NCI-H1694 (cell line): ENCODE data around the gene ATXN1.

Experiments
- DNase-seq: peaks from one replicate; lab custom pipeline; 2025; lab: John Stamatoyannopoulos, UW

Gene ATXN1

GRCh38 chr6:16438718-16439591 is 322.3 kb downstream of the ATXN1 start:
- DNase-seq, result no peak

DNA sequence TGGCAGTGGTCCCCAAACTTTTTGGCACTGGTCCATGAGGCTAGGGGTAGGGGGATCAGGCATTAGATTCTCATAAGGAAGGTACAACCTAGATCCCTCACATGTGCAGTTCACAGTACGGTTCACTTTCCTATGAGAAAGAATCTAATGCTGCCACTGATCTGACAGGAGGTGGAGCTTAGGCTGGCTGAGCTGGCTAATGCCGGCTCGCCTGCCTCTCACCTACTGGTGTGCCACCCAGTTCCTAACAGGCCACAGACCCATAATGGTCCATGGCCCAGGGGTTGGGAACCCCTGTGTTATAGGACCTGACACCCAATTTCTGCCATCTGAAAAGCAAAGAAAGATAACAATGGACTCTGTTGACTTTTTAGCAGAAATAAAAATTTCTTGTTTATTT is 323.3 kb downstream of the ATXN1 start:
- DNase-seq, result no peak

GRCh38 chr6:16437095-16437494 is 324.2 kb downstream of the ATXN1 start:
- DNase-seq, result no peak

GRCh38 chr6:16436550-16436949 is 324.7 kb downstream of the ATXN1 start:
- no peak for DNase-seq

DNA sequence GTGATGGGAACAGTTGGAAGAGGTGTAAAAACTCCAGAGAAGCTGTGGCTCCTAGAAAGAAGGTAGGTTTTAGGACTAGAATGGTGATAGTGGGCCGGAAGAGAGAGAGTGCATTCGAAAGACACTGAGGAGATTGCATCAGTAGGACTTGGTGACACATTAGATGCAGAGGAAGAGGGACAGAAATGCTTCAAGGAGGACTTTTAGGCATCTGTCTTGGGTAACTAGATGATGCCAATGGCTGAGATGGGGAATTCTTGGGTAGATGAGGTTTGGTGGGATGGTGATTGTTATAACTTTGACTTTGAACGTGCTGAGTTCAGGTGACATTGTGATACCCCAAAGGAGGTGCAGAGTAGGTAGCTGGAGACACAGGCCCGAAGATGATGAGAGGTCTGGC is 326.4 kb downstream of the ATXN1 start:
- DNase-seq, result no peak

DNA sequence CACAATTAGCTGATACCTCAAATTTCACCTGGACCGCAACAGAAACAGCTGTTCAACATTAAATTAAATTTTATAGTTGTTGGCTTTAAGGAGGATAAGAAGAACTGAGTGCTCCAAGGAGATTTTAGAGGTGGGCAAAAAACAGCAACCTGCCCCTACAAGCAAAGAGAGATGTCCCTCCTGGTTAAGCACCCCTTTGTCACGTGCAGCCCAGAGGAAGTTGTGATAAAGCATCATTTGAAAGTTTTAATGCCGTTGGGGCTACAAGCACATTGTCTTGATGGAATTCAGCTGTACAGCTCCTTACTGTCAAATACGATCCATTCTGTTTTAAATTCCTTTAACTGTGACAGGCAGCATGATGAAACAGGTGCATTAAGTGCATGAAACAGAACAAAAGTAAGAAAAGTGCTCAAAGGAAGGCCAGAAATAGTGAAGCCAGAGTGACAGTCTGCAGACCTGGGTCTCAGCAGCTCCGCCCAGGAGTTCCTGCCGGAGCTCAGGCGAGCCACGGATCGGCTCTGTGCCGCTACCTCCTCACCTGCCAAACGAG is 327.8 kb downstream of the ATXN1 start:
- DNase-seq, result no peak

DNA sequence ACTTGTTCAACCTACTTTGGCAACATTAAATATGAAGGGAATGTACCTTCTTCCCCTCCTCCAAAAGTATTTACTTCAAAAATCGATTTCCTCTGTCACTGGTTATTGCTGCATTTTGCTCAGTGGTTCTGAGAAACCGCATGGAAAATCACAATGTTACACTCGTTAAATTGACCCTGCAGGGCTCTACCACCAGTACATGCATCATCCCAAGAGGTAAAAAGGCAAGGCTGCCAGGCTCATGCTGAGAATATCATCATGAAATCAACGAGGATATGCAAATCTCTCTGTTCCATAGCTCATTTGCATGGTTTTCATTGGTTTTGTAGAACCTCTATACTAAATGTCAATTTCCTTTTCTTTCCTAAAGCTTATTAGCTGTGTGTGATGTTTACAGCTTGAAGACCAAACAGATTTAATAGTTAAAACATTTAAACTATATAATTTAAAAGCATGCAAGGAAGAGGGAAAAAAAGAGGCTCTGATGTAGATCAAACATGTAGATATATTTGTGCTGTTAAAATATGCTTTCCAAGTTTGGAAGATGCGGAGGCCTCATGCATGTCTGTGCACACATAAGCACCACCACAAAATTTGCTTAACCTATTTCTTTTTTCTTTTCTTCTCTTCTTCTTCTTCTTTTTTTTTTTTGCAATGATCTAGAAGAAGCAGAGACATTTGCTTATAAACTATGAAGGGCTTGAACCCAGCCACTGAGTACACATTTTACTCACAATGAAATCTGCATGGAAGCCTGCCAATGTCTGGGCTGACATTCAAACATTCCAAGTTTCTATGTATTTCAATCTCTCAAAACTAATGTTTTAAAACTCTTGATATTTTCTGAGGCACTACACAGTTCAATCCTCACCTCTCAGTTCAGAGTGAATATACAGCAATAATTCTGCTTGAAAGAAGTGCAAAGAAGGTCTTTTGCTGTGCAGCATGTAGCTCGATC is 328.9 kb downstream of the ATXN1 start:
- no peak for DNase-seq

- DNase-seq, result no peak
Observed at GRCh38 chr6:16431106-16431505, 330.2 kb downstream of the ATXN1 start.

DNA sequence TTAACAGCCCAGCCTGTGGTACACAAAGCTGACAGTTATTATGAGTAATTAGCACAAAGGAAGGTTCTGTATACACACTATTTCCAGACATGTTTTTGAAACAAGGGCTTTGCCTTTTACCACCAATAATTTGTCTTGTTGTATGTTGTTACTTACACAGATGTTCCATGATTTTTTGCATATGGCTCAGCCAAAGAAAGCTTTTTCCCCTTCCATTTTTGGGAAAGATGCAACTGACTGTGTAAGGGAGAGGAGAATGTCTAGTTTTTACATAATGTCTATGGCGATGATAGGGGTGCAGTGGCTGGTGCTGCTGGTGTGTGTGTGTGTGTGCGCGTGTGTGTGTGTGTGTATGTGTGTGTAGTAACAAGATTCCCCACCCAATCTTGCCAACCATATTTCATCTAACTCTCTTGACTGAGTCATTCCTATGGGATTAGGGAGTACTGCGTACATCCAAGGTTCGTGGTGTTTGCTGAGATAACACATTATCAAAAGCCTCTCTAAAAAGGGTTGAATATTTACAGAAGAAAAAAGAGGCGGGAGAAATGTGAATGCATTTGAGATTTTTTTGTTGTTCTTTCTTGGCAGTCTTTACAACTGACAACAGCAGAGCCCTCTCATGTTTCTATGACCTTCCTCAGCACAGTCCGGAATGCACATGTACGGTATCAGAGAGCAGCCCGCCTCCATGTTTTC is 330.7 kb downstream of the ATXN1 start:
- no peak for DNase-seq

- DNase-seq, result no peak
Observed at GRCh38 chr6:16429669-16430068, 331.6 kb downstream of the ATXN1 start.

GRCh38 chr6:16427124-16427523 is 334.1 kb downstream of the ATXN1 start:
- no peak for DNase-seq

DNA sequence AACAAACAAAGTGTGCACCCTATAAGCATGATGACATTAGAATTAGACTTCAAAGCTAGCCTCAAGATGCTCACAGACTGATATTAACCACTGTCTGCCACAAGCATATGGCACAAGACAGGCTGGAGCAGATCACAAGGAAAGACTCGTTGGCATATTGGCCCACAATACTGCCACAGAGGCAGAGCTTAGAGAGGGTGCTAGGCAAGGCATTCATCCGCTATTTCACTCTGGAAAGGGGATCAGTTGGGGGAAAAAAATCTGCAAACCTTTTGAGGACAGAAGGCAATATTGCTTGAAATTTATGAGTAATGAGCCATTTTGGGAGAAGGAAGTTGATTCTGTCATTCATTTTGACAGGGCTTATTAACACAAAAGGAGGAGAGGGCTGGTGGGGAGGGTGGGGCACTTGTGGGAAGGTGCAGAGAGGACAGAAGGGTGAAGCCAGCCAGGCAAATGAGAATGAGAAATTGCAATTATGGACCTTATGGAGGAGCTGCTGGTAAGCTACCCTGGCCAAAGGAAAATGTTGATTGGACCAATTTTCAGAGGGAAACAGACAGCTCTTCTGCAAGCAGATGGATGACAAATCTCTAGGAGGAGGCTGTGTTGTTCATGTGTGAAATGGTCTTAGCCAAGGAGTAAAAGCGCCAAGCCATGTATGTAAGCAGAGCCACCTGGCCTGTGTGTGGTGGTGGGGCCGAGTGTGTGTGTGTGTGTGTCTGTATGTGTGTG is 335.2 kb downstream of the ATXN1 start:
- DNase-seq, result peak; percentile 66

DNA sequence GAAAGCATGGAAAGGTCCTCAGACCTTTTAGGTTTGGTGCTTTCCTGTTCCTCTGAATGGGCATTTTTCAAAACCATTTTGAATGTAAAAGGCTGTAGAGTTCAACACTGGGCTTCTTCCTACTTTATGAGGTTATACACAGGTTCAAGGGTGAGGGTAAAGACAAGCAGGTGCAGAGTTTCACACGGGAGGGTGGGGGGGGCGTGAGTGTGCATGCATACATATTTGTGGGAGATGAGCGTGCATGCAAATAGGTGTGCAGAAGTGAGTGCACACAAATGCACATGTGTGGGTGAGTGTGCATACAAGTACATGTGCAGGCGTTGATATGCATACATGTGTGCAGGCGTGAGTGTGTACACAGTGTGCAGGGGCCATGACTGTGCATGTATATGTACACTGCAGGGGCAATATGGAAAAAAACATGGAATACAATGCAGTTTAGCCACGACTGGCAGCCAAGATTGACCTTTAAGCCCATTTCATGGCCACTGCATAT is 339.7 kb downstream of the ATXN1 start:
- no peak for DNase-seq

GRCh38 chr6:16420715-16421461 is 340.4 kb downstream of the ATXN1 start:
- no peak for DNase-seq

DNA sequence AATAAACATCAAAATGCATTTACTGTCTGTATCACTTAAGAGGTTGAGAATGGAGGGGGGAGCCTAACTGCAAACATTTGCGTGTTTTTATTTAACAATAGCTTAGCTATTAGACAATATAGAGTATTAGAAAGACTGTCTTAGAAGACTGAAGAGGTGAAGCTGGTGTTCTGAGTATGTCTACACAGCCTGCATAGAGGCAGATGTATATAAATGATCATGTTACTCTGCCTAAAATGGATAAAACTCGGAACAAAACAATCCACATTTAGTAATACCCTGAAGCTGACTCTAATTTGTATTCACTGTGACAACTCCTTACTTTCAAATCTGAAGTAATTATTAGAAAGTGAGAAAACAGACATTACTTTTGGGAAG is 340.9 kb downstream of the ATXN1 start:
- no peak for DNase-seq

GRCh38 chr6:16419636-16420336 is 341.5 kb downstream of the ATXN1 start:
- DNase-seq, result no peak

- DNase-seq, result no peak
Observed at GRCh38 chr6:16418151-16418550, 343.1 kb downstream of the ATXN1 start.

DNA sequence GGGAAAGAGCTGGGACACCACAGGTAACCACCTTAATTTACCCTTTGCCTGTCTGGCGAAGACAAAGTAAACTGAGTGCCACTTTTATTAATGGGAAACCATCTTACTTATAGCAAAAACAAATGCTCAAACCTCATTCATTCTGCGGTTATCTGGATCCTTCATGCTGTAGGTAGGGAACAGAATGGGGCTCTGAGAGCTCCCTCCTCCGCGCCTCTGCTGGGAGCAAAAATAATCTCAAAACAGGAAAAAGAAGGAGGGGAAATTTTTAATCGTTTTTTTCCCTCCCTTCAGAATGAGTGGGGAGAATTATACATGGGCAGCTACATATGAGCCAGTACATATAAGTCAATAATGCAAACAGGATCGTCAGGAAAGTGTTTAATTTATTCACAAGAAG is 345.6 kb downstream of the ATXN1 start:
- DNase-seq, result no peak

- DNase-seq, result no peak
Observed at GRCh38 chr6:16414205-16414604, 347.1 kb downstream of the ATXN1 start.

DNA sequence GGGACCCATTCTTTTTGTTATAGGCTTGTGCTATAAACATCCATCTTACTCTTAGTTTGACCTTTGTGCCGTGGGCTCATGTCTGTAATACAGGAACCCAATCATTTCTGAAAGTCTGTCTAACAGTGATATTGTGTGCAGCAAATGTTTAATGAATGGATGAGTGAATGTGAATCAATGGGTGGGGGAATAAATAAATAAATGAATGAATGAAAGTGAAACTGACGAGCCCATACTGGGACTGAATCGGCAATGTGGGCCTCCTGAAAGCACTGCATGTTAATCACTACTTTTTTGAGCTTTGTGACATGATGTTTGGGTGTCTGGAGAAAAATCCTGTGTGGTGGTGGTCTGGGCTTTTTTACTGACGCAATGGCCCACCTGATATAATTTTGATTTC is 347.9 kb downstream of the ATXN1 start:
- DNase-seq, result no peak
